Measurements from ENCODE around the gene CTNND2.

CTNND2 gene

DNA sequence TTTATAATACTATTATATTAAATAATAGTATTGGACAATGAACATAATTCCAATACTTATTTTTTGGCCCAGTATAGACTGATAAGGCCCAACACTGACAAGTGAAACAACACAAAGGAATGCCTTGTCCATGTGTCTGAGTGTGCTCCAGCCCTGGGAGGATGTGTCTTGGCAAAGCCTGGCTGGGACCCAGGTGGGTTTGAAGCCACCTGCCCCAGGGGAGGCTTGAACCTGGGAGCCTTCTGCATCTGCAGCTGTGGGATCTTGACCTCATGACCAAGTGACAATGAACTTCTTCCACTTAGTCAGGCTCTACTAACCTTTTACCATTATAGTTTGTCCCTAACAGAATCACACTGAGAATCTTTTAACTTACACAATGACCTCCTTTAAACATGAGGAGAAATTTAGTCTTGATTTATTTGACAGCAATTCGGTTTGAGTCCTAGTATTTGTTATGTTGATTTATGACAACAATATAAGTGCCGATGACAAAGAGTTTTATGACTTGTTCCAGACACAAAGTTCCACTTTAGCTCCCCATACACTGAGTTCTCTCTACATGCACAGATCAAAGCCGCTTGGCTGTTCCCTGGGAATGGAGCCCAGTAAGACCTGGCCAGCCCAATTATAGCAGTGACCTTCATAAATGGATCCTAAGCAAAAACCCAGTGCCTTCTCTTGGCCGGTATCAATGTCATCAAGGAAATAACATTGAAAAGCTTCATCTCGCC lies 294.5 kb downstream of the CTNND2 start:
- Histone ChIP-seq H3K27ac (no peak overlapping the region), H3K4me3 (no peak overlapping the region)
- TF ChIP-seq, protein P1, sequence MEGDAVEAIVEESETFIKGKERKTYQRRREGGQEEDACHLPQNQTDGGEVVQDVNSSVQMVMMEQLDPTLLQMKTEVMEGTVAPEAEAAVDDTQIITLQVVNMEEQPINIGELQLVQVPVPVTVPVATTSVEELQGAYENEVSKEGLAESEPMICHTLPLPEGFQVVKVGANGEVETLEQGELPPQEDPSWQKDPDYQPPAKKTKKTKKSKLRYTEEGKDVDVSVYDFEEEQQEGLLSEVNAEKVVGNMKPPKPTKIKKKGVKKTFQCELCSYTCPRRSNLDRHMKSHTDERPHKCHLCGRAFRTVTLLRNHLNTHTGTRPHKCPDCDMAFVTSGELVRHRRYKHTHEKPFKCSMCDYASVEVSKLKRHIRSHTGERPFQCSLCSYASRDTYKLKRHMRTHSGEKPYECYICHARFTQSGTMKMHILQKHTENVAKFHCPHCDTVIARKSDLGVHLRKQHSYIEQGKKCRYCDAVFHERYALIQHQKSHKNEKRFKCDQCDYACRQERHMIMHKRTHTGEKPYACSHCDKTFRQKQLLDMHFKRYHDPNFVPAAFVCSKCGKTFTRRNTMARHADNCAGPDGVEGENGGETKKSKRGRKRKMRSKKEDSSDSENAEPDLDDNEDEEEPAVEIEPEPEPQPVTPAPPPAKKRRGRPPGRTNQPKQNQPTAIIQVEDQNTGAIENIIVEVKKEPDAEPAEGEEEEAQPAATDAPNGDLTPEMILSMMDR (IDR thresholded peaks at IDR 0.05), result no peak
- DNase-seq (ENCODE audit: low spot score), result no peak

DNA sequence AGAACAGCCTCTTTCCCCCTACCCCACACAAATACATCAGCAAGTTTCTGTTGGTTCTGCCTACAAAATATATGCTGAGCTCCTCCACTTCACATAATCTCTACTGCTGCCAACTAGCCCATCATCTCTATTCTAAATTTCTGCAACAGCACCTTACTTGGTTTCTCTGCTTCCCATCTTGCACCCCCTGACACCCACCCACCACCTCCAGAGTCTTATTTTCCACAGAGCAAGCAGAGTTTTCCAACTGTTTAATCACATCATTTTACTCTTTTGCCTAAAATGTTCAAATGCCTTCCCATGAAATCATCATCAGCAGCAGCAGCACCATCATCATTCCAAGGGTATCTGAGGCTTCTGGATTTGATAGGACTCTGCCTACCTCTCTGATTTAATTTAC lies 295.7 kb downstream of the CTNND2 start:
- DNase-seq (ENCODE audit: low spot score), result no peak
- Histone ChIP-seq H3K4me3 (no peak overlapping the region), H3K27ac (no peak overlapping the region)
- TF ChIP-seq, protein P1 (IDR thresholded peaks at IDR 0.05), result no peak

DNA sequence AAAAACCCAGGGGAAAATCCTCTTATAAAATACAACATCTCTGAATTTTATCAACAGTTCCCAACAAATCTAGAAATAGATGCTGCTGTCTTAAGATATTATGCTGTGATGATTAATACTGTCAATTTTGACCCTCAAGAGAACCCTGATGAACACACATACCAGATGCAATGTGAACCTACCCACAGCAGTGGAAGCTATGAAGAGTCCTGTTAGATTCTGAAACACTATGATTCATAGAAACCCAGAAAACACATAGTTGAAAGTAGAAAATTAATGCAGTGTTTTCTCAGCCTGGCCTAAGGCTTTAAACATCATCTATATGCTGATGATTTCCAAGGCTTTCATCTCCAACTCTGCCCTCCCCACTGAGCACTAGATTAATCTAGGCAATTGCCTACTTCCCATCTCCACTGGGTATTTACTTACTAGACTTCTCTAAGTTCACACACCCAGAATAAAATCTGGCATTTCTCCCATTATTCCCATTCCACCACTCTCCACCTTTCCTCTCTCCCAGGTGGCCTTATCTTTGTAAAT lies 296.2 kb downstream of the CTNND2 start:
- TF ChIP-seq, protein P1 (IDR thresholded peaks at IDR 0.05), result no peak
- H3K27ac ChIP-seq, result no peak overlapping the region
- no peak overlapping the region for H3K4me3 ChIP-seq
- no peak for DNase-seq (ENCODE audit: low spot score)

DNA sequence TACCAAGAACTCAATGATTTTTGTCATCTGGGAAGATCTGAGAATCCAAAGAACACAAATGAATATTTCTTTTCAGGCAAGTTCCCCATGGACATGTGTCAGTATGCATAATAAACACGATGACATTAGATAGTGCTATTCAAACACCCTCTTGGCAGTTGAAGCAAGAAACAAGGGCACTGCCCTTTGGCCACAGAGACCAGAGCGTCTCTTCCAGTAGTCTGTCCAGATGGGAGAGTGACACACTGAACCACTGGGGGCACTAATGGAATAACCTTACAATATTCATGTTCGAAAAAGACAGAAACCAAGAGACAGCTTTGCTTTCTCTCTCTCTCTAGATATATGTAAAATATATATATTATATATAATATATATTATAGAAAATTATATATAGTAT lies 301.9 kb downstream of the CTNND2 start:
- TF ChIP-seq, protein P1 (IDR thresholded peaks at IDR 0.05), result no peak
- no peak for DNase-seq (ENCODE audit: low spot score)
- Histone ChIP-seq H3K4me3 (no peak overlapping the region), H3K27ac (no peak overlapping the region)

DNA sequence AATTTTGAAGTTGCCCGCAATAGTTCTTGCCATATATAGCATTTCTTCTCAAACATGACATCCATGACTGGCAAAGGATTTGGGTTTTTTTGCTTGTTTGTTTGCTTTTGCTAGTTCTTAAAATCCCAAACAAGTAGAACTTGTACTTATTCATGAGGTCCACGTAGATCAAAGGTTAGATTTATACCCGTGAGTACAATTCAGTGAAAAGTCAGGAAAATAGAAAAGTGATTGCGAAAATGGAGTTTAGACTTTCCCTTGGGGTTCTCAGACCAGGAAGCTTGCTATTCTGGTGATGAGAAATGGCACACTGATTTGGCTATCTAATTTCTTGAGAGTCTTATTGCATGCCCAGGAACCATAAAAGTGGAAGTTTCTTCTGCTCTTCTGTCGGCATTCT lies 304.7 kb downstream of the CTNND2 start:
- TF ChIP-seq, protein P1 (IDR thresholded peaks at IDR 0.05), result no peak
- DNase-seq (ENCODE audit: low spot score), result no peak
- Histone ChIP-seq H3K4me3 (no peak overlapping the region), H3K27ac (no peak overlapping the region)

DNA sequence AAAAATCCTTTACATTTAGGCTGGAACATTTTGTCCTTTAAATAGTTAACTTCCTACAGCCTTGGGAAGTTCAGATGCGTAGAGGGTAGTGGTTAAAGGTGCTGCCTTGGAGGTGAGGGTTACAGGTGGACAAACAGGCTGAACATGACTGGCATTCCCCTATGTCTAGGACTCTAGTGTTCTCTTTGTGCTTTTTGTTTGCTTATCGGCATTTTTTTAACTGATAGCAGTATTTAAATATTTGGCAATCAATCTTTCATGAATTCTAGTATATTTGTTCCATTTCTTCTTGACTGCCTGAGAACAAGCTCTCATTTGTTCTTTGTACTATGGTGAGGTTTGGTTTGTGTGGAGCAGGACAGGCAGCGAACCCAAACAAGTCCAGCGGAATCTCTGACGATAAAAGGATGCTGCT lies 307.6 kb downstream of the CTNND2 start:
- no peak for DNase-seq (ENCODE audit: low spot score)
- H3K27ac ChIP-seq, result no peak overlapping the region
- H3K4me3 ChIP-seq, result no peak overlapping the region
- TF ChIP-seq, protein P1 (IDR thresholded peaks at IDR 0.05), result no peak

DNA sequence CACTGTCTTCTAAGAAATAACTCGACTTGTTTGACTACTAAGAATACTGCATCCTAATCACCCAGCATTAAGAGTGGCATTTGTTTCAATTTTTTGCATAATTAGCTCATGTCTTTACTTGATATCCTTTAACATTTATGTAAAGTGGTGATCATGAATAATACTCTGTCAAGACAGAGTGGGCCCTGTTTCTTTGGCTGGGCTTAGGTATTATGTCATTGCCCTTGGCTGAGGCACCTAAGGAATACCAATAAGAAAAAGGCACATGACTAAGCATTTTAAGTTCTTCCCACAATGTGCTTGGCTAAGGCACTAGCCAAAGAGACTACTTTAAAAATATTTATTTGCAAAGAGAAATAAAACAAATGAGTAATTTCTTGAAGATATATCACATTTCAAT lies 308.1 kb downstream of the CTNND2 start:
- Histone ChIP-seq H3K27ac (no peak overlapping the region), H3K4me3 (no peak overlapping the region)
- no peak for DNase-seq (ENCODE audit: low spot score)
- TF ChIP-seq, protein P1 (IDR thresholded peaks at IDR 0.05), result no peak

Measured in coronary artery (tissue), 2 donors.